Left lobe of liver (tissue), 2 donors: Measurements from ENCODE around the gene PPP1R27. TPM values are rescaled to one million over a fixed set of nuclear protein-coding genes. Genes with fewer than 3 reads are reported as not detected.

ENCODE experiments used
- ATAC-seq: fragments of 200-7000 bp; cut with Tn5 transposase; one replicate; pipeline ENCODE4 v1.9.1; 2020; ENCODE audit warnings: mild to moderate bottlenecking, moderate library complexity
- DNase-seq: peaks from one replicate; pipeline ENCODE4 v3.0.0-alpha.2; 2020; ENCODE audit warnings: low spot score
- total RNA-seq: library from RNA; stranded (reverse); gene quantifications from one replicate; pipeline ENCODE4 v1.2.1, GENCODE V29; 2021
- donor health status: DM: no; HTN: no; CAD: no; lungs with moderate emphysema.
- donor health status: DM: no; HTN: yes; CAD: no.

The PPP1R27 gene
- total RNA-seq, 1 donor from 2014 or later: not detected

- ATAC-seq (no peak), DNase-seq (no peak)
Observed at GRCh38 chr17:81822996-81823819, 11.6 kb downstream of the PPP1R27 start.

DNA sequence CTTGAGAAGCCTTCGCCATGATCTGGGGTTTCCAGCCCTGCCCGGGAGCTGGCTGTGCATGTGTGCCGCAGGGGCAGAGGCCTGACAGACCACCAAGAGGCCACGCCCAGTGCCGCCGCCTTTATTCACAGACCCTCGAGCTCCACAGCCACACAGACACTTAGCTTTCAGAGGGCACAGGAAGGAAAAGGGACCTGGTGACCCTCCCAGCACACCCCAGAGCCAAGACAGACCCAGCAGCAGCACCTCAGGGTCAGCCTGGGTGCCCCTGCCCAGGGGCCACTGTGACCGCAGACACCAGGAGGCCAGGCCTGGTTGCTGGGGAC is 12.6 kb downstream of the PPP1R27 start:
- no peak for DNase-seq
- ATAC-seq: no peak

DNA sequence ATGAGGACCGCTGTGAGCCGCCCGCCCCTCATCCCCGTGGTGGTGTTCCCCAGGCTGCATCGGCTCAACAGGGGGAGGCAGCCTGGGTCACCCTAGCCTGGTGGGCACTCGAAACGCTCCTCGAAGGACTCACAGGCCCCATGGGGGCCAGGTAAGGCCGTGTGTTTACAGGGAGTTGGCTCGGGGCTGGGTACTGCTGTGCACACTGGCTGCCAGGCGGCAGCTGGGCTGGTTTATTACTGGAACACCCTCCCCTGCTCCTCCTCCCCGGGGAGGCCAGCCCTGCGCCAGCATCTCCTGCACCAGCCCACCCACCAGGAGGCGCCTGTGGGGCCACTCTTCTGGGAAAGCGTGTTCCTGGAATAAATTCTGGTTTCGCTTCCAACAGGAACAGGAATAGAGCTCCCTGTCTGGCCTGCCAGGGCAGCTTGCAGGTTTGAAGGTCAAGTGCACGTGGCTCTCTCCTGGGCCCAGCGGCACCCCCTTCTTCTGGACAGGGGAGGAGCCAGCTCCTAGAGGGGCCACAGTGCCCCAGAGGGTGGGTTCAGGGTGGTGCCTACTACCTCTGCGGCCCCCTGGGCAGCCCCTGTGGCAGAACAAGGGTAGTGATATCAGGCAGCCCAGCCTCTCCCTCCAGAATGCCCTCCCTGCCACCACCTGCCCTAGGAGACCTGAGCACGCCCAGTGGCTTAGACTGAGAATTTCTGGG is 13.1 kb downstream of the PPP1R27 start:
- ATAC-seq: peak; percentile 93

DNA sequence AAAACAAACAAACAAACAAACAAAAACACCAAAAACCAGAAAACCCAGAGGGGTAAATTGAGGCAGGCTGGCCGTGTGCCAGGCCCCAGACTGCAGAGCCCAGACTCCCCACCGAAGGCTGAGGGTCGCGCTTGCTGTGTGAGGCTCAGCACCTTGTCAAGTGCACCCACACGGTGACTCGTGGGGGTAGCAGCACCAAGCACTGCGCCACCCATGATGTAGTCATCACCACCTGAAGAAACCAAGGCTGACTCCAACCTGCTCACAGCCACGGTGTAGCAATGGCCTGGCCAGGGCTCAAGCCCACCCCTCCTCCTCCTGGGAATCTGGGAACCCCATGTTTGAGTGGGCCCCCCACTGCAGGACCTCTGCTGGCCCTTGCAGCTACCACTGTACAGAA is 13.7 kb downstream of the PPP1R27 start:
- DNase-seq (no peak), ATAC-seq (no peak)

More for the DNA sequence above, 13.1 kb downstream of the PPP1R27 start:
- peak; percentile 95 for DNase-seq

DNA sequence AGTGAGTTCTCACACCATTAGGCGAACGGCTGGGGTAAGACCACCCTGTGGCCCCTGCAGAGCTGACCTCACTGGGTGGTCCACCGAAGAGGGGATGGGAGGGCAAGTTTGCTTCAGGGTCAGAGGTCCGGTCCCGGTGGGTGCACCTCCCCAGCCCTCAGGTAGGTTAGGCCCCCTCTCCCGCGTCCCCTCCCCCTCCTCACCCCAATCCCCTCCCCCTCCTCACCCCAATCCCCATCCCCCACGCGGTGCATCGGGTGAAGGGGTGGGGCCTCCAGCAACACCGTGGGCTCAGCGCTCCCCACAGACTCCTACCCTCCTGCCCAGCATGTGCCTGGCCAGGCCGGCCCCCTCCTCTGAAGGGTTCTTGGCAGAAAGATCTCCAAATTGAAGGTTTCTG is 15.1 kb downstream of the PPP1R27 start:
- no peak for ATAC-seq
- no peak for DNase-seq

GRCh38 chr17:81817758-81818147 is 17.1 kb downstream of the PPP1R27 start:
- ATAC-seq: no peak
- no peak for DNase-seq

DNA sequence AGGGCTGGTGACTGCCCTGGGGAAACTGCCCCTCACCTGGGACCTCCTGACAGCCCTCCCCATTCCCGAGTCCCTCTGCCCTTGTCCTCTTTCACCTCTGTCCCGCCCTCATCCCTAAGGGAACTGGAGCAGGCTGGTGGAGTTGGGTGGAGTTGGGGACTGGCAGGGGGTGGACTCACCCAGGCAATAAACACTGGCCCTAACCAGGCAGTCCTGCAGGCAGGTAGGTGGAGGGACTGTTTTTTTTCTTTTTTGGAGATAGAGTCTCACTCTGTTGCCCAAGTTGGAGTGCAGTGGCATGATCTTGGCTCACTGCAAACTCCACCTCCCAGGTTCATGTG is 19.2 kb downstream of the PPP1R27 start:
- ATAC-seq: peak; percentile 24
- no peak for DNase-seq

- DNase-seq: no peak
Observed at GRCh38 chr17:81814748-81815645, 19.9 kb downstream of the PPP1R27 start.

DNA sequence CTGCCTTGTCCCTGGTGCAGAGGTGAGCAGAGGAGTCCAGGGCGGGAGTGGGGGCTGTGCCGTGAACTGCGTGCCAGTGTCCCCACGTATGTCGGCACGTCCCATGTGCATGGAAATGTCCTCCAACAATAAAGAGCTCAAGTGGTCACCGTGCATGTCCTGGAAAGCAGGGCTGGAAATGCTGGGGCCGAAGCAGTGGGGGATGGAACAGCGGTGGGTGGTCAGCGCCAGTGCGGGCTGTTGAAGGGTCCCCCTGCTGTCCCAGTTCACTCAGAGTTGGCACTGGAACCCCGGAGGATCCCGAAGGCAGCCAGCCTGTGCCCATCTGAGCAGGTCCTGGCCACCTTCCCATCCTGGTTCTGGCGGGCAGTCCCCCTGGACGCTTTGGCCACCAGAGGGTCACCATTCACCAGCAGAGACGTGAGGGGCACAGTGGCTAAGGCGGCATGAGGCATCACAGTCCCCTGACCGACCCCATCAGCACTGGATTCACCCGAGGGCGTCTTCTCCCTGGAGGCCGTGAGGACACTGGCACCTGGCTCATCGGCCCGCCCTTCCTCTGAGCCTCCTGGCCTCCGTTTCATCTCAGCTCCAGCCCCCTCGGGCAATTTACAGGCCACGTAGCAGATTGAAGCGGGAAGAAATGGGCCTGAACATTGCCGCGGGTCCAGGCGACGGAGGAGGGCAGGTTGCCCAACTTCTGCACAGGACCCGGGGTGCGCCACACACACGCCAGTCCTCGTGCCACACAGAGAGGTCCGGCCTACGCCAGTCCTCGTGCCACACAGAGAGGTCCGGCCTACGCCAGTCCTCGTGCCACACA is 20.8 kb downstream of the PPP1R27 start:
- DNase-seq (no peak), ATAC-seq (no peak)

More at GRCh38 chr17:81814748-81815645, 19.9 kb downstream of the PPP1R27 start:
- ATAC-seq: peak; percentile 40

DNA sequence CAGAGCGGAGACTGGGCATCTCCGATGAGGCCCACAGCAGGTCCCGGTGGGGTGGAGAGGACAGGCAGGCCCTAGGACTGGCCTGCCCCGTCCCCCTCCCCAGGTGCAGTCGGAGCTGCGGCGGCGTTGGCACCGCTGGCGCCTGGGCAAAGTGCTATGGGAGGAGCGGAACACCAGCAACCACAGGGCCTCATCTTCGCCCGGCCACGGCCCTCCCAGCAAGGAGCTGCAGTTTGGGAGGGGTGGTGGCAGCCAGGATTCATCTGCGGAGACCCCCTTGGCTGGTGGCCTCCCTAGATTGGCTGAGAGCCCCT is 21.5 kb downstream of the PPP1R27 start:
- no peak for DNase-seq
- no peak for ATAC-seq

- ATAC-seq (no peak), DNase-seq (no peak)
Observed at GRCh38 chr17:81812571-81813370, 22.1 kb downstream of the PPP1R27 start.

DNA sequence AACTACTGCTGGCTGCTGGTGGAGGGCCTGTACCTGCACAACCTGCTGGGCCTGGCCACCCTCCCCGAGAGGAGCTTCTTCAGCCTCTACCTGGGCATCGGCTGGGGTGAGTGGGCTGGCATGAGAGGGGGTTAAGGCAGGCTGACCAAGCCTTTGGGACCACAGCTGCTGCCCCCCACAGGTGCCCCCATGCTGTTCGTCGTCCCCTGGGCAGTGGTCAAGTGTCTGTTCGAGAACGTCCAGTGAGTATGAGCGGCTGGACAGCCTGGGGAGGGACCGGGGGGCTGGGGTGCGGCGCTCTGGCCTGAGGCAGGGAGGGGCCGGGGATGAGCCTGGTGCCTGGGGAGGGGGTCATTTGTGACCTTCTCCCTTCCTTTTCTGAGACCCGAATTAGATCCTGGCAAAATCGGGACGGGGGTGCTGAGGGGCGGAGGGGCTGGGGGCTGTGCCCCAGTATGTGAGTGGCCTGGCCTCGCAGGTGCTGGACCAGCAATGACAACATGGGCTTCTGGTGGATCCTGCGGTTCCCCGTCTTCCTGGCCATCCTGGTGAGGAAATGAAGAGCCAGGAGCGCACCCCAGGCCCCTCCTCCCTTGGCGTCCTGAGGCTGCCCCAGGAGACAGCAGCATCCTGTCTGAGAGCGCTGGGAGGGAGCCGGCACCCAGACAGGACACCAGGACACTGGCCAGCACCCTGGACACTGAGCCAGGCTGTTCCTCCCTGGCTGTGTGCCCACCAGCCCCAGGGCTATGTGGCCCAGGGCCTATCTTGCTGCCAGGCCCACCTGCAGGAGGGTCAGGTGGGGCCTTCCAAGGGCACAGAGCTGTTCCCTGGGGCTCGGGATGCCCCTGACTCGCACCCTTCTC is 22.9 kb downstream of the PPP1R27 start:
- peak; percentile 35 for ATAC-seq
- DNase-seq: no peak

DNA sequence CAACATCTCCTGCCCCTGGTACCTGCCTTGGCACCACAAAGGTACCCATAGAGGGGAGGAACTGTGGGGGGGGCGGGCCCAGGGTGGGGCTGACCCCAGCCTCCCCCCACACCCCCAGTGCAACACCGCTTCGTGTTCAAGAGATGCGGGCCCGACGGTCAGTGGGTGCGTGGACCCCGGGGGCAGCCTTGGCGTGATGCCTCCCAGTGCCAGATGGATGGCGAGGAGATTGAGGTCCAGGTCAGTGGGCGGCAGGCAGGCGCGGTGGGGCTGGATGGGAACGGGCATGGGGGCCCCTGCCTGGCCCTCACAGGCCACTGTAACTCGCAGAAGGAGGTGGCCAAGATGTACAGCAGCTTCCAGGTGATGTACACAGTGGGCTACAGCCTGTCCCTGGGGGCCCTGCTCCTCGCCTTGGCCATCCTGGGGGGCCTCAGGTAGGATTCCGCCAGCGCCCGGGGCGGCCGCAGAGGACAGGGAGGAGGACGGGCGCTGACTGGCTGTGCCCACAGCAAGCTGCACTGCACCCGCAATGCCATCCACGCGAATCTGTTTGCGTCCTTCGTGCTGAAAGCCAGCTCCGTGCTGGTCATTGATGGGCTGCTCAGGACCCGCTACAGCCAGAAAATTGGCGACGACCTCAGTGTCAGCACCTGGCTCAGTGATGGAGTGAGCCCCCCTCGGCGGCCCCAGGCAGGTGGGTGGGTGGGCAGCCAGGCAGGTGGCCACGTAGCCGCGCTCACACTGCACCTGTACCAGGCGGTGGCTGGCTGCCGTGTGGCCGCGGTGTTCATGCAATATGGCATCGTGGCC is 23.8 kb downstream of the PPP1R27 start:
- ATAC-seq: no peak
- no peak for DNase-seq

GRCh38 chr17:81810476-81810875 is 24.4 kb downstream of the PPP1R27 start:
- DNase-seq (no peak), ATAC-seq (no peak)

- no peak for DNase-seq
- ATAC-seq: no peak
Observed at GRCh38 chr17:81809556-81809998, 25.3 kb downstream of the PPP1R27 start.

DNA sequence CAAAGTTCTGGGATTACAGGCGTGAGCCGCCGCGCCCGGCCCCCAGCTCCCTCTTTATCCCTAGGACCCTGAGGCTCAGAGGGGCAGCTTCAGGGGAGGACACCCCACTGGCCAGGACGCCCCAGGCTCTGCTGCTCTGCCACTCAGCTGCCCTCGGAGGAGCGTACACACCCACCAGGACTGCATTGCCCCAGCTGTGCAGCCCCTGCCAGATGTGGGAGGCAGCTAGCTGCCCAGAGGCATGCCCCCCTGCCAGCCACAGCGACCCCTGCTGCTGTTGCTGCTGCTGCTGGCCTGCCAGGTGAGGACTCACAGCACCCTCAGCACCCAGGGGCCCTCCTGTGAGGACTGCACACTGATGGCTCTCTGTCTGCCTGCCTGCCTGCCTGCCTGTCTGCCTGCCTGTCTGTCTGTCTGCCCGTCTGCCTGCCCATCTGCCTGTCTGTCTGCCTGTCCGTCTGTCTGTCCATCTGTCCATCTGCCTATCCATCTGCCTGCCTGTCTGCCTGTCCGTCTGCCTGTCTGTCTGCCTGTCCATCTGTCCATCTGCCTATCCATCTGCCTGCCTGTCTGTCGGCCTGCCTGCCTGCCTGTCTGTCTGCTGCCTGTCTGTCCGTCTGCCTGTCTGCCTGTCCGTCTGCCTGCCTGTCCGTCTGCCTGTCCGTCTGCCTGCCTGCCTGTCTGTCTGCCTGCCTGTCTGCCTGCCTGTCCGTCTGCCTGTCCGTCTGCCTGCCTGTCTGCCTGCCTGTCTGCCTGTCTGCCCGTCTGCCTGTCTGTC is 25.9 kb downstream of the PPP1R27 start:
- DNase-seq: no peak
- ATAC-seq: no peak

DNA sequence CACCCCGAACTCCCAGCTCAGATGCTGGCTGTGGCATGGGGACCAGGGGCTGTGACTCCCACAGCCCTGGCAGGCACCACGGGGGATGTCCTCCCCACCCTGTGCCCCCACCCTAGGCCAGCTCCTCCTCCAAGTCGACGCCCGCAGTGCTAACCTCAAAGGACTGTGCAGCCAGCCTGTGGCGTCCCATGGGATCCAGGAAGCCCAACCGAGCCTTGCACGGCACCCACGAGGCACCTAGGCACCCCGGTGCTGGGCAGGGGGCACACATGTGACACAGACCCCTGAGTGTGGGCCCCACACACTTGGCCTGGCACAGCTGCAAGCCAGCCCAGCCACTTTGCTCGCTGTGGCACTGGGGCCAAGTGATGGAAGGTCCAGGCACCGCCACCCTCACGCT is 27.0 kb downstream of the PPP1R27 start:
- ATAC-seq (no peak), DNase-seq (no peak)
